Type B pancreatic cell (in vitro differentiated cells): ENCODE data around the gene PBX4. TPM values are rescaled to one million over a fixed set of nuclear protein-coding genes. Genes with fewer than 3 reads are reported as not detected.

Experiments used
- DNase-seq: peaks from one replicate; pipeline ENCODE4 v3.0.0; 2021; ENCODE audit warnings: mixed read lengths; ENCODE audit not compliant: unreplicated experiment; ENCODE audit errors: extremely low spot score
- H3K27ac Mint-ChIP-seq: 2 replicates; pipeline ENCODE4 v1.8.0; 2021; ENCODE audit warnings: mild to moderate bottlenecking, mixed read lengths
- H3K27me3 Mint-ChIP-seq: 2 replicates; pipeline ENCODE4 v1.8.0; 2021; ENCODE audit warnings: mixed read lengths
- H3K36me3 Mint-ChIP-seq: 2 replicates; pipeline ENCODE4 v1.8.0; 2021; ENCODE audit warnings: mixed read lengths
- H3K4me1 Mint-ChIP-seq: one replicate; pipeline ENCODE4 v1.8.0; 2021; ENCODE audit warnings: mixed read lengths; ENCODE audit not compliant: unreplicated experiment
- H3K4me3 Mint-ChIP-seq: 2 replicates; pipeline ENCODE4 v1.8.0; 2021; ENCODE audit warnings: mild to moderate bottlenecking, mixed read lengths
- H3K9me3 Mint-ChIP-seq: 2 replicates; pipeline ENCODE4 v1.8.0; 2021; ENCODE audit warnings: mixed read lengths
- CTCF ChIP-seq: fragments of 200-600 bp; sonication (generic); conservative IDR thresholded peaks from 2 replicates; pipeline ENCODE4 v1.5.0; 2021; ENCODE audit warnings: antibody characterized with exemption, mild to moderate bottlenecking
- total RNA-seq: library from RNA; stranded (reverse); gene quantifications from 2 replicates; pipeline ENCODE4 v1.2.1, GENCODE V29; 2021; ENCODE audit warnings: low replicate concordance

PBX4 gene
- total RNA-seq, 1 donor from 2014 or later = 10.9 TPM

- no peak for TF ChIP-seq CTCF
- peaks cover 18% of the 10 kb centered on the region for H3K4me1 Mint-ChIP-seq
- H3K27ac Mint-ChIP-seq = peak overlapping the region; percentile 87
- no peaks in the 10 kb centered on the region for H3K27me3 Mint-ChIP-seq
- H3K9me3 Mint-ChIP-seq = no peaks in the 10 kb centered on the region
- no peak for DNase-seq
- peak overlapping the region; percentile 95 for H3K4me3 Mint-ChIP-seq
- peaks cover 3% of the 10 kb centered on the region for H3K36me3 Mint-ChIP-seq
Measured at GRCh38 chr19:19661675-19662251, 43.3 kb upstream of the PBX4 start.

- peak overlapping the region; percentile 39 for H3K27ac Mint-ChIP-seq
- H3K4me1 Mint-ChIP-seq = peaks cover 18% of the 10 kb centered on the region
- H3K9me3 Mint-ChIP-seq = no peaks in the 10 kb centered on the region
- no peaks in the 10 kb centered on the region for H3K27me3 Mint-ChIP-seq
- H3K36me3 Mint-ChIP-seq = peaks cover 3% of the 10 kb centered on the region
- DNase-seq = no peak
- H3K4me3 Mint-ChIP-seq = peak overlapping the region; percentile 95
- no peak for TF ChIP-seq CTCF
Measured at GRCh38 chr19:19661141-19661674, 42.7 kb upstream of the PBX4 start.

- no peak overlapping the region for H3K27ac Mint-ChIP-seq
- no peak overlapping the region for H3K4me3 Mint-ChIP-seq
- no peak for TF ChIP-seq CTCF
- H3K27me3 Mint-ChIP-seq = no peaks in the 10 kb centered on the region
- peaks cover 18% of the 10 kb centered on the region for H3K4me1 Mint-ChIP-seq
- DNase-seq = no peak
- no peaks in the 10 kb centered on the region for H3K9me3 Mint-ChIP-seq
- H3K36me3 Mint-ChIP-seq = peaks cover 3% of the 10 kb centered on the region
Measured at GRCh38 chr19:19659646-19660245, 41.3 kb upstream of the PBX4 start.

GRCh38 chr19:19657397-19657783 lies 38.9 kb upstream of the PBX4 start:
- no peak overlapping the region for H3K4me3 Mint-ChIP-seq
- H3K9me3 Mint-ChIP-seq = no peaks in the 10 kb centered on the region
- no peak for DNase-seq
- H3K27me3 Mint-ChIP-seq = no peaks in the 10 kb centered on the region
- TF ChIP-seq CTCF = no peak
- no peak overlapping the region for H3K27ac Mint-ChIP-seq
- peaks cover 13% of the 10 kb centered on the region for H3K4me1 Mint-ChIP-seq
- peaks cover 11% of the 10 kb centered on the region for H3K36me3 Mint-ChIP-seq

GRCh38 chr19:19656451-19657396 lies 38.2 kb upstream of the PBX4 start:
- H3K27ac Mint-ChIP-seq = no peak overlapping the region
- H3K27me3 Mint-ChIP-seq = no peaks in the 10 kb centered on the region
- H3K36me3 Mint-ChIP-seq = peaks cover 11% of the 10 kb centered on the region
- no peak overlapping the region for H3K4me3 Mint-ChIP-seq
- H3K9me3 Mint-ChIP-seq = no peaks in the 10 kb centered on the region
- H3K4me1 Mint-ChIP-seq = peaks cover 6% of the 10 kb centered on the region
- no peak for DNase-seq
- no peak for TF ChIP-seq CTCF
